H1 (cell line): Measurements from ENCODE around the gene LIMK2. TPM values are rescaled to one million over a fixed set of nuclear protein-coding genes. Genes with fewer than 3 reads are reported as not detected.

ENCODE experiments used
- CTCF ChIA-PET: fragments of 300-600 bp; sonication (Branson Sonifier 250); formaldehyde crosslinking; loops from one replicate; lab custom pipeline; 2021; ENCODE audit not compliant: partially characterized antibody; lab: Charles Lee
- POLR2A ChIA-PET: fragments of 300-600 bp; sonication (Branson Sonifier 250); formaldehyde crosslinking; loops from one replicate; lab custom pipeline; 2021; ENCODE audit warnings: inconsistent platforms; ENCODE audit not compliant: partially characterized antibody; lab: Charles Lee
- DNase-seq, 2 experiments: peaks; one replicate each; pipeline versions ENCODE4 v3.0.0 to v3.0.0-alpha.2; 2010 to 2022; ENCODE audit warnings: low spot score in 2 of 2, low read depth in 1 of 2, mixed read lengths in 1 of 2
- FAIRE-seq: peaks from 2 replicates; lab custom pipeline; 2011; peaks lifted over from hg19 to GRCh38; lab: Jason Lieb, UNC
- H2AFZ ChIP-seq: 2 replicates; pipeline ENCODE4 v1.8.1; 2012; ENCODE audit warnings: low read length, inconsistent platforms
- H2AK5ac ChIP-seq: 2 replicates; pipeline ENCODE4 v1.6.1; 2013; ENCODE audit warnings: low read depth, low read length
- H2BK120ac ChIP-seq: replicated peaks from 2 replicates; pipeline ENCODE3; 2013; ENCODE audit warnings: low read depth, low read length, inconsistent platforms
- H2BK12ac ChIP-seq: 2 replicates; pipeline ENCODE4 v1.6.1; 2013; ENCODE audit warnings: low read depth, low read length
- H2BK15ac ChIP-seq: 2 replicates; pipeline ENCODE4 v1.6.1; 2013; ENCODE audit warnings: low read length
- H2BK20ac ChIP-seq: 2 replicates; pipeline ENCODE4 v1.6.1; 2013; ENCODE audit warnings: low read length
- H2BK5ac ChIP-seq: 2 replicates; pipeline ENCODE4 v1.6.1; 2013; ENCODE audit warnings: low read depth, low read length
- H3K14ac ChIP-seq: 2 replicates; pipeline ENCODE4 v1.6.1; 2013; ENCODE audit warnings: inconsistent platforms; ENCODE audit not compliant: insufficient read length
- H3K18ac ChIP-seq: 2 replicates; pipeline ENCODE4 v1.6.1; 2013; ENCODE audit warnings: low read length; ENCODE audit errors: extremely low read depth
- H3K23ac ChIP-seq: 2 replicates; pipeline ENCODE4 v1.6.1; 2013; ENCODE audit warnings: inconsistent platforms; ENCODE audit not compliant: insufficient read length
- H3K23me2 ChIP-seq: 2 replicates; pipeline ENCODE4 v1.6.1; 2013; ENCODE audit warnings: low read depth, low read length
- H3K27ac ChIP-seq: 2 replicates; pipeline ENCODE4 v1.6.1; 2011; ENCODE audit warnings: low read depth, low read length, inconsistent platforms
- H3K27me3 ChIP-seq, 4 experiments: replicated peaks in 1 of 4; 1 replicate in 1 of 4; 2 replicates in 3 of 4; pipeline versions ENCODE4 v1.6.1 to v1.8.1; 2011 to 2013; ENCODE audit warnings: low read length in 3 of 4, mild to moderate bottlenecking in 3 of 4, inconsistent platforms in 2 of 4, mixed read lengths in 2 of 4, moderate library complexity in 1 of 4; ENCODE audit not compliant: control insufficient read depth in 3 of 4, insufficient read depth in 3 of 4; ENCODE audit errors: extremely low read depth in 1 of 4
- H3K36me3 ChIP-seq, 4 experiments: 2 replicates each; pipeline versions ENCODE4 v1.6.1 to v1.8.1; 2011 to 2013; ENCODE audit warnings: mild to moderate bottlenecking in 4 of 4, low read length in 3 of 4, moderate library complexity in 2 of 4, control low read depth in 1 of 4, inconsistent platforms in 1 of 4; ENCODE audit not compliant: insufficient read depth in 4 of 4, control insufficient read depth in 2 of 4
- H3K4ac ChIP-seq: replicated peaks from 2 replicates; pipeline ENCODE3; 2013; ENCODE audit warnings: low read length, low read depth, mixed read lengths, inconsistent platforms; ENCODE audit not compliant: insufficient read length
- H3K4me1 ChIP-seq, 4 experiments: replicated peaks in 1 of 4; 1 replicate in 1 of 4; 2 replicates in 3 of 4; pipeline versions ENCODE4 v1.6.1 to v1.8.1; 2011 to 2013; ENCODE audit warnings: low read length in 3 of 4, inconsistent platforms in 2 of 4, mixed read lengths in 1 of 4; ENCODE audit not compliant: insufficient read depth in 4 of 4, control insufficient read depth in 3 of 4
- H3K4me2 ChIP-seq, 2 experiments: 2 replicates each; pipeline versions ENCODE4 v1.6.1 to v1.8.1; 2011 to 2013; ENCODE audit warnings: low read depth in 2 of 2, low read length in 2 of 2, control low read depth in 1 of 2, inconsistent platforms in 1 of 2, mild to moderate bottlenecking in 1 of 2; ENCODE audit not compliant: insufficient read depth in 1 of 2
- H3K4me3 ChIP-seq, 4 experiments: fragments of 200-600, 300-600 bp in 1 of 4; sonication (generic), shearing (Covaris generic), sonication (Bioruptor Twin) in 1 of 4; 2 replicates each; pipeline versions ENCODE4 v1.5.1 to v1.8.1; 2011 to 2016; ENCODE audit warnings: low read length in 4 of 4, low read depth in 3 of 4, control low read depth in 2 of 4, inconsistent platforms in 2 of 4, mild to moderate bottlenecking in 2 of 4, mixed read lengths in 1 of 4, moderate library complexity in 1 of 4; ENCODE audit not compliant: insufficient read depth in 2 of 4; ENCODE audit errors: extremely low read depth in 1 of 4
- H3K56ac ChIP-seq: replicated peaks from 2 replicates; pipeline ENCODE3; 2013; ENCODE audit warnings: low read depth, mild to moderate bottlenecking, mixed read lengths, low read length, inconsistent platforms; ENCODE audit not compliant: insufficient read length
- H3K79me1 ChIP-seq: 2 replicates; pipeline ENCODE4 v1.6.1; 2013; ENCODE audit warnings: low read depth, low read length, control low read depth
- H3K79me2 ChIP-seq, 2 experiments: 2 replicates each; pipeline versions ENCODE4 v1.6.1 to v1.8.1; 2012 to 2013; ENCODE audit warnings: low read length in 2 of 2, mild to moderate bottlenecking in 2 of 2, inconsistent platforms in 1 of 2; ENCODE audit not compliant: insufficient read depth in 2 of 2, control insufficient read depth in 1 of 2
- H3K9ac ChIP-seq, 4 experiments: replicated peaks in 1 of 4; 1 replicate in 1 of 4; 2 replicates in 3 of 4; pipeline versions ENCODE4 v1.6.1 to v1.8.1; 2011 to 2013; ENCODE audit warnings: low read depth in 3 of 4, low read length in 3 of 4, control low read depth in 2 of 4, mild to moderate bottlenecking in 2 of 4, moderate library complexity in 2 of 4, inconsistent platforms in 1 of 4; ENCODE audit errors: extremely low read depth in 1 of 4
- H3K9me3 ChIP-seq, 2 experiments: 2 replicates each; pipeline versions ENCODE4 v1.6.1 to v1.8.1; 2012 to 2013; ENCODE audit warnings: mild to moderate bottlenecking in 2 of 2, moderate library complexity in 2 of 2, control low read depth in 1 of 2, inconsistent platforms in 1 of 2, low read depth in 1 of 2, low read length in 1 of 2, mixed read lengths in 1 of 2; ENCODE audit not compliant: insufficient read depth in 2 of 2
- H4K20me1 ChIP-seq, 2 experiments: replicated peaks in 1 of 2; 2 replicates each; pipeline versions ENCODE3 to v1.8.1; 2011 to 2013; ENCODE audit warnings: inconsistent platforms in 2 of 2, low read length in 2 of 2, mild to moderate bottlenecking in 1 of 2; ENCODE audit not compliant: insufficient read depth in 2 of 2, control insufficient read depth in 1 of 2
- H4K5ac ChIP-seq: 2 replicates; pipeline ENCODE4 v1.6.1; 2013; ENCODE audit warnings: low read length, low read depth, mixed read lengths, inconsistent platforms; ENCODE audit not compliant: insufficient read length
- H4K8ac ChIP-seq: 2 replicates; pipeline ENCODE4 v1.8.0; 2013; ENCODE audit warnings: mild to moderate bottlenecking, moderate library complexity, low read length, inconsistent platforms; ENCODE audit not compliant: insufficient read depth; ENCODE audit errors: extremely low read depth
- H4K91ac ChIP-seq: replicated peaks from 2 replicates; pipeline ENCODE3; 2013; ENCODE audit warnings: low read length, mixed read lengths, inconsistent platforms; ENCODE audit not compliant: insufficient read length
- EP300 ChIP-seq, 2 experiments: IDR thresholded peaks; 1 replicate in 1 of 2; 2 replicates in 1 of 2; pipeline ENCODE4 v1.6.1; 2011 to 2012; ENCODE audit warnings: low read depth in 2 of 2, low read length in 2 of 2, mild to moderate bottlenecking in 2 of 2, borderline replicate concordance in 1 of 2, inconsistent platforms in 1 of 2, moderate library complexity in 1 of 2
- GABPA ChIP-seq: IDR thresholded peaks from 2 replicates; pipeline ENCODE4 v1.6.1; 2011; ENCODE audit warnings: mild to moderate bottlenecking, low read length, moderate library complexity, borderline replicate concordance; ENCODE audit not compliant: insufficient read depth
- HDAC6 ChIP-seq: IDR thresholded peaks from one replicate; pipeline ENCODE4 v1.7.1; 2012; ENCODE audit warnings: low read depth, mild to moderate bottlenecking, inconsistent platforms, low read length, moderate library complexity
- KDM5A ChIP-seq: fragments of 200-600 bp; IDR thresholded peaks from 2 replicates; pipeline ENCODE4 v1.7.1; 2012; ENCODE audit warnings: mild to moderate bottlenecking, low read length, inconsistent platforms, mixed read lengths
- NANOG ChIP-seq: IDR thresholded peaks from 2 replicates; pipeline ENCODE4 v1.6.1; 2011; ENCODE audit warnings: low read length, low read depth, mild to moderate bottlenecking, inconsistent platforms; ENCODE audit not compliant: insufficient read depth, poor library complexity, severe bottlenecking
- RAD21 ChIP-seq, 2 experiments: IDR thresholded peaks in 1 of 2; conservative IDR thresholded peaks in 1 of 2; 2 replicates each; pipeline ENCODE4 v1.6.1; 2011; ENCODE audit warnings: low read depth in 2 of 2, low read length in 2 of 2, improper control_type of control experiment in 1 of 2, inconsistent platforms in 1 of 2, mild to moderate bottlenecking in 1 of 2, moderate library complexity in 1 of 2
- SUZ12 ChIP-seq: fragments of 200-600 bp; sonication (generic); IDR thresholded peaks from 2 replicates; pipeline ENCODE4 v1.6.1; 2012; ENCODE audit warnings: mild to moderate bottlenecking, inconsistent platforms, low read length, moderate library complexity, mixed read lengths
- USF2 ChIP-seq: IDR thresholded peaks from 2 replicates; pipeline ENCODE4 v1.6.1; 2011; ENCODE audit warnings: low read length, improper control_type of control experiment
- WGBS, 2 experiments: shearing (Covaris generic) in 1 of 2; methylation state at CpG; one replicate each; pipeline versions ENCODE4 v1.1.6 to v1.1.7; 2013 to 2015; ENCODE audit warnings: low lambda C conversion rate in 2 of 2, mixed read lengths in 2 of 2, inconsistent platforms in 1 of 2, low coverage in 1 of 2, missing lambda C conversion rate in 1 of 2; ENCODE audit not compliant: insufficient replicate concordance in 2 of 2, insufficient coverage in 1 of 2, insufficient read length in 1 of 2; ENCODE audit errors: extremely low coverage in 1 of 2, missing lambda C conversion rate in 1 of 2; 5-methylcytosine and 5-hydroxymethylcytosine counted together
- polyA plus RNA-seq, 7 experiments: library from polyadenylated mRNA; depleted of rRNA in 3 of 7; stranded (reverse) in 5 of 7; unstranded in 2 of 7; fragments of >200 nt in 5 of 7; fragments of 200-250 nt in 2 of 7; gene quantifications; 1 replicate in 5 of 7; 2 replicates in 1 of 7; 4 replicates in 1 of 7; pipeline versions ENCODE4 v1.2.1 to v1.2.3, GENCODE V29; 2011 to 2013; ENCODE audit warnings: missing spikeins in 2 of 7, mixed read lengths in 2 of 7
- total RNA-seq: library from RNA; stranded (reverse); fragmentation: NEBNext Ultra II Directional; extraction: Animal tissue kit (Norgen Biotek cat#: 25700); gene quantifications from 2 replicates; pipeline ENCODE4 v1.2.1, GENCODE V29; 2021

The LIMK2 gene
- total and polyA plus RNA-seq, 2 of the 8 experiments (the other 6 are each of a cell fraction or from before 2014, with no cell fraction given), result 13.2 to 37.6 TPM

GRCh38 chr22:31284281-31285155, 72.4 kb downstream of the LIMK2 start:
- no peaks in the 10 kb centered on the region for H3K23me2 ChIP-seq
- no peak overlapping the region for H2BK5ac ChIP-seq
- H3K9me3 ChIP-seq, result no peaks in the 10 kb centered on the region
- ChIA-PET CTCF (interaction anchor here (0.6 to 5.5 kb wide), 8 partner anchors 10 to 187 kb away, joined by 3 to 50 read pairs (median 6); no protein-coding TSS in a partner anchor), POLR2A (interaction anchor here (0.7 to 2.0 kb wide), 3 partner anchors 13 to 56 kb away, joined by 3 to 6 read pairs (median 4); no protein-coding TSS in a partner anchor)
- peaks cover 0 to 2% (median 0%) of the 10 kb centered on the region in 4 experiments; a peak in 2 of 7 replicates for H3K4me1 ChIP-seq
- no peak overlapping the region; the same call in 1 of the 2 replicates for H4K8ac ChIP-seq
- no peak overlapping the region for H3K14ac ChIP-seq
- no peak overlapping the region for H2AK5ac ChIP-seq
- H4K20me1 ChIP-seq, result no peaks in the 10 kb centered on the region
- H2BK12ac ChIP-seq, result no peak overlapping the region
- peak overlapping the region; percentile 34 for H3K18ac ChIP-seq
- no peak overlapping the region for H2BK120ac ChIP-seq
- no peak overlapping the region for H4K91ac ChIP-seq
- no peak overlapping the region for H3K56ac ChIP-seq
- no peak overlapping the region for H4K5ac ChIP-seq
- H3K79me2 ChIP-seq, result no peaks in the 10 kb centered on the region
- H3K27me3 ChIP-seq, result peaks cover 0 to 5% (median 4%) of the 10 kb centered on the region in 4 experiments; a peak in 4 of 7 replicates
- no peak overlapping the region for H3K4me3 ChIP-seq
- H2BK15ac ChIP-seq, result peak overlapping the region; percentile 23; the same call in 1 of the 2 replicates
- peak overlapping the region in 2 of 4 experiments; percentile 8 to 17; a peak in 2 of 7 replicates for H3K9ac ChIP-seq
- 73% methylated on average over 1 of the region's 3 CpGs; no CpG with 5 or more reads in 1 of the 2 experiments for WGBS, 2 experiments
- 0 out of 8 replicates have a peak, but pooled peaks cover 0 to 2% (median 0%) of the 10 kb centered on the region in 4 experiments for H3K36me3 ChIP-seq
- H3K27ac ChIP-seq, result no peak overlapping the region
- H2AFZ ChIP-seq, result no peak overlapping the region
- H2BK20ac ChIP-seq, result no peak overlapping the region
- no peak overlapping the region for H3K4ac ChIP-seq
- H3K23ac ChIP-seq, result no peak overlapping the region
- no peaks in the 10 kb centered on the region for H3K79me1 ChIP-seq
- H3K4me2 ChIP-seq, result no peak overlapping the region
- FAIRE-seq (no peak), DNase-seq (no peak)
- TF ChIP-seq HDAC6, result no peak
- TF ChIP-seq EP300 (IDR thresholded peaks at IDR 0.05; ENCODE audit: borderline replicate concordance in 1 of 2, low read depth in 2 of 2, low read length in 2 of 2), result no peak
- no peak for TF ChIP-seq USF2
- TF ChIP-seq SUZ12, result no peak
- TF ChIP-seq RAD21 (IDR thresholded peaks at IDR 0.05 in 1 of 2, conservative IDR thresholded peaks at IDR 0.05 in 1 of 2; ENCODE audit: low read depth in 2 of 2, low read length in 2 of 2), result no peak
- no peak for TF ChIP-seq KDM5A
- TF ChIP-seq GABPA, result no peak
- no peak for TF ChIP-seq NANOG
